GM12892 (cell line): ENCODE results near the gene ADAMTSL1.

Source experiments
- POLR2A ChIP-seq: IDR thresholded peaks from 2 replicates; pipeline ENCODE4 v1.6.1; 2011; ENCODE audit warnings: low read depth, low read length, control low read depth
- POLR2AphosphoS5 ChIP-seq: IDR thresholded peaks from 2 replicates; pipeline ENCODE4 v1.6.1; 2011; ENCODE audit warnings: low read depth, low read length, control low read depth
- TAF1 ChIP-seq: IDR thresholded peaks from 2 replicates; pipeline ENCODE4 v1.6.1; 2011; ENCODE audit warnings: low read depth, mild to moderate bottlenecking, control low read depth, low read length, borderline replicate concordance

- TF ChIP-seq POLR2A (no peak), POLR2AphosphoS5 (no peak), TAF1 (no peak)
Observed at GRCh38 chr9:18743421-18743820, 269.5 kb downstream of the ADAMTSL1 start.
